GM12892 (cell line): ENCODE data around the gene UVRAG.

ENCODE experiments used
- POLR2A ChIP-seq: IDR thresholded peaks from 2 replicates; pipeline ENCODE4 v1.6.1; 2011; ENCODE audit warnings: low read depth, low read length, control low read depth
- POLR2AphosphoS5 ChIP-seq: IDR thresholded peaks from 2 replicates; pipeline ENCODE4 v1.6.1; 2011; ENCODE audit warnings: low read depth, low read length, control low read depth

DNA sequence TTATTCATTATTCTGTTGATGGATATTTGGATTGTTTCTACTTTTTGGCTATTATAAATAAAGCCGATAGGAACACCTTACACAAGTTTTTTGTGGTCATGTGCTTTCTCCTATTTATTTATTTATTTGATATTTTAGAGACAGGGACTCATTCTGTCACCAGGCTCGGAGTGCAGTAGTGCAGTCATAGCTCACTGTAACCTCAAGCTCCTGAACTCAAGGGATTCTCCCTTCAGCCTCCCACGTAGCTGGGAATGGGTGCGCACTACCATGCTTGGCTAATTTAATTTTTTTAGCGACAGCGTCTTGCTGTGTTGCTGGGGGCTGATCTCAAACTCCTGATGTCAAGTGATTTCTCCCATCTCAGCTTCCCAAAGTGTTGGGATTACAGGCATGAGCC, 135.1 kb downstream of the UVRAG start:
- no peak for TF ChIP-seq POLR2AphosphoS5
- TF ChIP-seq POLR2A, result no peak
